Measurements from ENCODE around the gene DDX42.

DDX42 gene

GRCh38 chr17:63823659-63824331, 49.8 kb downstream of the DDX42 start:
- DNase-seq, result no peak

GRCh38 chr17:63824362-63824761, 50.4 kb downstream of the DDX42 start:
- no peak for DNase-seq

- no peak for DNase-seq
Measured at GRCh38 chr17:63826468-63827001, 52.6 kb downstream of the DDX42 start.

GRCh38 chr17:63827002-63827800, 53.2 kb downstream of the DDX42 start, which contains the start of the genes FTSJ3 and PSMC5:
TSS of gene FTSJ3 (minus strand) at chr17:63827663. CDS start at chr17:63826902, 761 bp downstream.
TSS of gene PSMC5 (plus strand) at chr17:63827431. CDS start at chr17:63827491, 60 bp downstream.
- peak; percentile 99 for DNase-seq

DNA sequence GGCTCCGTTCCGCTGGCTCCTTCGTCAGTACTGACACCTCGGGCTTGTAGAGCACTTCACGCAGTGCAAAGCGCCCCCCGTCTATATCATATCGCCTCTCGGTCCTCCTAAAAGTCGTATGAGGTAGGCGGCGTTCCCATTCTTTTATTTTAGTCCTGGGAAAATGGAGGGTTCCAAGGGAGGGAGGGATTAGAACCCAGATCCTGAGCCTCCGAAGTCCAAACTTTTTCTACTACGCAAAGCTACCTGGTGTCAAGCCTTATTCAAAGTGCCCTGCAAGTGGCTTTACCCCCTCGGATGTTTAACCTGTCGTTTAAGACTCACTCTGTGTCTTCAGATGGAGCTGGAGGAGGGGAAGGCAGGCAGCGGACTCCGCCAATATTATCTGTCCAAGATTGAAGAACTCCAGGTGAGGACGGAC, 53.8 kb downstream of the DDX42 start:
- DNase-seq, result no peak

- no peak for DNase-seq
Measured at GRCh38 chr17:63828936-63829335, 55.0 kb downstream of the DDX42 start.

- no peak for DNase-seq
Measured at GRCh38 chr17:63830278-63830677, 56.3 kb downstream of the DDX42 start.

- no peak for DNase-seq
Measured at GRCh38 chr17:63830904-63831491, 57.0 kb downstream of the DDX42 start.

DNA sequence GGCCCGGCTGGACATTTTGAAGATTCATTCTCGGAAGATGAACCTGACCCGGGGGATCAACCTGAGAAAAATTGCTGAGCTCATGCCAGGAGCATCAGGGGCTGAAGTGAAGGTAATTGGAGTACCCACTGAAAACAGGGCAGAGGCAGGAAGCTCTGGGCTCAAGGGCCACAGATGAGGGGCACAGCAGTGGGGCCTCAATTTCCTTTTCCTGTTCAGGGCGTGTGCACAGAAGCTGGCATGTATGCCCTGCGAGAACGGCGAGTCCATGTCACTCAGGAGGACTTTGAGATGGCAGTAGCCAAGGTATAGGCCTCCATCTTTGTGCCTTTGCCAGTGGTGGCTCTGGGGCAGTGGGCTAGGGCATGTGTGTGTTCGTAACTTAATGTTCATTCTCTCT, 57.5 kb downstream of the DDX42 start:
- DNase-seq, result no peak

DNA sequence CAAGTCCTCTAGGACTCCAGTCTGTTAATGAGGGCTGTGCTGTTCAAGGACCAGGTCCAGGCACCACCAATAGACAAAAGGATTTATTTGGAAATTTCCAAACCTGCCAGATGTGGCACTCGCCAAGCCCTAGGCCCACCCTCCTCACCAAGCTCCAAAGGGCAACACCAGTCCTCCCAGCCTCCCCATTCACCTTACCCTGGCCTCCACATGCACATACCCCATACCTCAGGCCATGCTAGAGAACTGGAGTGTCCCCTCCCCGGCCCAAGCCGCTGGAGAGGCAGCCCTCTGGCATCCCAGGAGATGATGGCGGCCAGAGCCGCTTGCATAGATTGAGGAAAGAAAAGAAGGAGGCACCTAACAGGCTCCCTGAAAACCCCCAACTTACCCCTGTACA, 58.0 kb downstream of the DDX42 start:
- DNase-seq, result no peak

DNA sequence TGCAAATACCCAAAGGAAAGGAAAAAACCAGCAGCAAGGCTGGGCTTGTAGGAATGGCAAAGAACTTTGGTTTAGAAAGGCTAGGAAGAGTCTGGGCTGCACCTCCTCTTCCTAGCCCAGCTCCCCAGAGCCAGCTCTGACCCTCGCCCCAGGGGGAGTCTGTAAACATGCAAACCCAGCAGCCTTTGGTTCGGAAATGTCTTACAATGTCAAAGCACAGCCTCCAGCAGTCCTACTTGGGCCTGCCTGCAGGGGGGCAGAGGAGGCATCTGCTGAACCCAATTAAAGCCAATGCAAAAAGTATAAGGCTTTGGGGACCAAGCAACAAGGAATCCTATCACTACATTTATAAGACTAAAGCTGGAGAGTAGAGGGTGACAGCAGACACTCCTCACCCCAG, 58.5 kb downstream of the DDX42 start:
- no peak for DNase-seq

GRCh38 chr17:63833026-63833740, 59.2 kb downstream of the DDX42 start:
- DNase-seq, result no peak

DNA sequence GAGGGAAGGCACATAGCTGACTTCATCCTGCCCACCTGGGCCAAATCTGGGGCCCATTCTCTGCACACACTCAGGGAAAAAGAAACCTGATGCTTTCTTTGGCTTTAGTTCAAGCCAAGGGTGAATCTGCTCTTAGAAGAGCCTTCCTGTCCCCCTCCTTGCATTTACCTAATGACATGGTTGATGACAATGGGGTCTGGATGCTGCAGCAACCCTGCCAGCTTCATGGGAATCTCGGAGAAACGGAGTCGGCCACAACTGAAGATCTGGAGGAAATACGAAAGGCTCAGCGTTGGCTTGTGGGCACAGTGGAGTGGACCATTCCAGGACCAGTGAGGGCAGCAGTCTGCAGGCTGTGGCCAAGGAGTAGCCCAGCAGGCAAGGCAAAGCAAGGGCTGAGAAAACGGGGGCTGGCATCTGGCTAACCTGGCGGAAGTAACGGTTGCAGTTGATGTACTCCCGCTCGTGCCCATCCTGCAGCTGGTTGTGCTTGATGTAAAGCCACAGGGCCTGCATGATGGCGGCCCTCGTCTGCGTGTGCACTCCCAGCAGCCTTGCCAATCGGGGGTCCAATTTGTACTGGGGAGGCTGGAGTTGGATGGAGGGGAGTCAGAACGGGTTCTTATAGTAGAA, 59.9 kb downstream of the DDX42 start:
- DNase-seq, result no peak

GRCh38 chr17:63834431-63835166, 60.6 kb downstream of the DDX42 start:
- DNase-seq, result peak; percentile 77

DNA sequence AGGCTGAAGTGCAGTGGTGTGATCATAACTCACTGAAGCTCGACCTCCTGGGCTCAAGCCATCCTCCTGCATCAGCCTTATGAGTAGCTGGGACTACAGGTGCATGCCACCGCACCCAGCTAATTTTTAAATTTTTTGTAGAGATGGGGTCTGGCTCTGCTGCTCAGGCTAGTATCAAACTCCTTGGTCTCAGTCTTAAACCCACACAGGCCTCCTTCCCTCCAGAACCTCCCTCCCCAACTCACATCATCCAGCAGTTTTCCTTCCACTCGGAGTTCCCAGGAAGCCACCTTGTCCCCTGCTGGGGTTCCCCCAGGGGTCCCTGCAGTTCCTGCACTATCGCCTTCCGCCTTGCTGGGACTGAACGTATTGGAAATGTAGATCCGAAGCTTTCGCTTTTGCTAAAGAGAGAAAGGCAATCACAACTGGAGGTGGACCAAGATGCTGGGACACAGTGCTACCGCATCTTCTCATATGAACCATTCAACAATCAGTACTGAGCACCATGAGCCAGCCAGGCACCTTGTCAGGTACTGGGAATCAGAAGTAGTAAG, 61.3 kb downstream of the DDX42 start:
- no peak for DNase-seq

GRCh38 chr17:63836811-63837210, 62.8 kb downstream of the DDX42 start:
- no peak for DNase-seq

DNA sequence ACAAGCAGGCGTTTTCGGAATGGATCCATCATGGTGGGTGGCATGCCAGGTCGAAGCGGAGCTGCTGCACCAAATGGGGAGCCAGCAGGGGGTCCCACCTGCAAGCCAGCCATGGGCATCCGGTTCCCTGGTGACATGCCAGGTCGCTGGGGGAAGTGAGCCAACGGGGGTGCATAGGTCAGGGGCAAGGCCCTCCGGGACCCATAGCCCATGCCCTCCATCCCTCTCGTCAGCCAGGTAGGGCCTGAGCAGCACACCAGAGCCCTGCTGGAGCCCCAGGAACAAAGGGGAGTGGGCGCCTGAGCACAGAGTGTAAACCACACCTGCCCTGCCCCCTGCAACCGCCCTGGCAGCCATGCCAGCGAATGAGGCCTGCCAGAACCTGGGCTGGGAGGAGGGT, 63.5 kb downstream of the DDX42 start:
- no peak for DNase-seq

DNA sequence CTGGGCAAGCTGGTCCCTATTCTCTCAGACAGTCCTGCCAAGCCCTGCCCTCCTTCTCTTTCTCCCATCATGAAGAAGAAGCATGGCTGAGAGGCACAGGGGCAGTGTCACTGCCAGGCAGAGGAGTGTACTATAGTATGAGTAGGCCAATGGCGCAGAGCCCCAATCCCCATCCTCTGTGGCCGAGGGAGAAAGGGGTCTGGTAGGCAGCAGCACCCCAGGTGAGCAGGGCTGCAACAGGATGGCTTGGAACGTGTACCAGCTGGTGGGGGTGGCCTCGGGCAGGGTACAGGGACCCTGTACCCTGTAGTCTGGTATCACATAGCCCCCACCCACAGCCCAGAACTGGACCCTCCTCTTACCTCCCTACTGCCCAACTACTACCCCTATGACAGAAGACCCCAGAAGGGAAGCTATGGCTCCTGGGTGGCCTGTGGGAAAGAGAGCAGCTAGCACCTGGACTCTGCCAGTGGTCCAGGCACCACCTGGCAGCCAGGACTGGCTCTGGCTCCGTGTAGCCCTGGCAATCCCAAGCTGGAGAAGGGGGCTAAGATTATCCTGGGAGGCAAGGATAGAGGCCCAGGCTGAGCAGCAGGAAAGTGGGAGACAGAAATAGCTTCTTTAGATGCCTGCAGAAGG, 64.1 kb downstream of the DDX42 start:
- no peak for DNase-seq

GRCh38 chr17:63838631-63839171, 64.7 kb downstream of the DDX42 start:
- peak; percentile 50 for DNase-seq

DNA sequence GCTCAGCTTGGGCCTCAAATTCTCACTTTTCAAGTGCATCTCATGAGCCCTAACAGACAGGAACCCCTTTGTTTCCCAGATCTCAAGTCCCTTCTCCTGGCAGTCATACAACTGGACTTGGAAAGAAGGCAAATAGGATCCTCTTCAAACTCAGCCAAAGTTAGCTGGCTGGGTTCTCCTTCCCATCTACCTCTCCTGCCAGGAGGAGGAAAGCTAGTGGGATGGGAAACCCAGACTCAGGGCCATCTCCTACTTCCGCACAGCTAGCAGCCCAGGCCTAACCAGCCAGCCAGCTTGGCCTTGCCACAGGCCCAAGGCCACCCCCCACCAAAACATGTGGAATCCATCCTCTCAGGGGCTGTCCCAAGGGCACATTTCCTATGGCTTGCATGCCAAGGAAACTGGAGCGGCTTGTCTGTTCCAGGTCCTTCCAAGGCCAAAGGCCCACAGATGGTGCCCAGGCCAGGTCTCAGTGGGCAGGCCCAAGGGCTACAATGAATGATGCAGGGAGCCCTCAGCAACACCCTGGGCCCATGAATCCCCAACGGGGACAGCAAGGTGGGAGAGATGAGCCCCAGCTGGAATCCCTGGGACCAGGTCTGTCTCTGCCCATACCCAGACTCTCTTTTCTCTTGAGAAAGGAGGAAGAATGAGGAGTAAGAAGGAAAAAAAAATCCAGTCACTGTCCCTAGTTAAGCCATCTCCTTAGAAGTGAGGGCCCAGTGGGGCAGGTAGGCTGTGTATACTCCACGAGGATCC, 66.8 kb downstream of the DDX42 start:
- DNase-seq, result no peak

Data from NCI-H510A treated with DMSO at 0.1 percent for 48 hours (cell line).